CD4-positive, alpha-beta T cell treated with Interleukin-12 subunit alpha and Interleukin-12 subunit beta, for 1 hour (primary cell): ENCODE measurements around the gene EIF4EBP2.

Experiments
- DNase-seq: peaks from one replicate; pipeline ENCODE4 v3.0.0-alpha.2; 2020

EIF4EBP2 gene

GRCh38 chr10:70379581-70380176 is 24.3 kb upstream of the EIF4EBP2 start:
- DNase-seq: no peak

GRCh38 chr10:70380350-70381135 is 23.4 kb upstream of the EIF4EBP2 start:
- no peak for DNase-seq

- no peak for DNase-seq
These were observed 22.2 kb upstream of the EIF4EBP2 start for GRCh38 chr10:70381471-70382421.

GRCh38 chr10:70391654-70392053 is 12.3 kb upstream of the EIF4EBP2 start:
- DNase-seq: no peak

GRCh38 chr10:70396140-70396539 is 7.8 kb upstream of the EIF4EBP2 start:
- no peak for DNase-seq

GRCh38 chr10:70399177-70399576 is 4.8 kb upstream of the EIF4EBP2 start:
- DNase-seq: no peak

- no peak for DNase-seq
These were observed 386 bp upstream of the EIF4EBP2 start for GRCh38 chr10:70403483-70404035.

- no peak for DNase-seq
These were observed 767 bp downstream of the EIF4EBP2 start for GRCh38 chr10:70404787-70405036.

GRCh38 chr10:70405037-70405824 is 1.3 kb downstream of the EIF4EBP2 start:
- DNase-seq: peak; percentile 47

- no peak for DNase-seq
These were observed 5.8 kb downstream of the EIF4EBP2 start for GRCh38 chr10:70409772-70410171.

GRCh38 chr10:70410608-70411007 is 6.7 kb downstream of the EIF4EBP2 start:
- no peak for DNase-seq

- DNase-seq: no peak
These were observed 8.4 kb downstream of the EIF4EBP2 start for GRCh38 chr10:70412356-70412755.

GRCh38 chr10:70417568-70417967 is 13.6 kb downstream of the EIF4EBP2 start:
- no peak for DNase-seq

- DNase-seq: no peak
These were observed 14.3 kb downstream of the EIF4EBP2 start for GRCh38 chr10:70418229-70418628.

GRCh38 chr10:70418713-70419112 is 14.8 kb downstream of the EIF4EBP2 start:
- DNase-seq: no peak

- DNase-seq: no peak
These were observed 20.4 kb downstream of the EIF4EBP2 start for GRCh38 chr10:70424320-70424719.

- DNase-seq: no peak
These were observed 21.2 kb downstream of the EIF4EBP2 start for GRCh38 chr10:70425096-70425495.

- no peak for DNase-seq
These were observed 22.9 kb downstream of the EIF4EBP2 start for GRCh38 chr10:70426823-70427222.

GRCh38 chr10:70430493-70431445 is 26.8 kb downstream of the EIF4EBP2 start:
- DNase-seq: no peak

GRCh38 chr10:70432101-70432500 is 28.2 kb downstream of the EIF4EBP2 start:
- DNase-seq: no peak

- peak; percentile 8 for DNase-seq
These were observed 28.8 kb downstream of the EIF4EBP2 start for GRCh38 chr10:70432561-70433263.
